HUES6 (cell line): ENCODE results near the gene PPP1R13L.
"Not testable (repeated sequence)": the region's sequence is repeated elsewhere in the genome, so short reads cannot be mapped to it uniquely, and the experiment has no call there.

Experiments
- H3K27ac ChIP-seq: 2 replicates; pipeline ENCODE4 v1.7.0; 2013; ENCODE audit warnings: low read depth, mild to moderate bottlenecking, low read length, inconsistent platforms
- H3K27me3 ChIP-seq: 2 replicates; pipeline ENCODE4 v1.6.1; 2013; ENCODE audit warnings: low read length; ENCODE audit not compliant: control insufficient read depth, insufficient read depth
- H3K36me3 ChIP-seq: 2 replicates; pipeline ENCODE4 v1.6.1; 2013; ENCODE audit warnings: low read length; ENCODE audit not compliant: control insufficient read depth, insufficient read depth
- H3K4me1 ChIP-seq: 2 replicates; pipeline ENCODE4 v1.6.1; 2013; ENCODE audit warnings: low read length; ENCODE audit not compliant: control insufficient read depth, insufficient read depth
- H3K4me3 ChIP-seq: 2 replicates; pipeline ENCODE4 v1.5.1; 2013; ENCODE audit warnings: low read depth, low read length
- H3K9ac ChIP-seq: one replicate; pipeline ENCODE4 v1.6.1; 2013; ENCODE audit warnings: mild to moderate bottlenecking, low read length
- H3K9me3 ChIP-seq: 2 replicates; pipeline ENCODE4 v1.6.1; 2013; ENCODE audit warnings: low read depth, low read length; ENCODE audit not compliant: control insufficient read depth, insufficient read depth

PPP1R13L gene

DNA sequence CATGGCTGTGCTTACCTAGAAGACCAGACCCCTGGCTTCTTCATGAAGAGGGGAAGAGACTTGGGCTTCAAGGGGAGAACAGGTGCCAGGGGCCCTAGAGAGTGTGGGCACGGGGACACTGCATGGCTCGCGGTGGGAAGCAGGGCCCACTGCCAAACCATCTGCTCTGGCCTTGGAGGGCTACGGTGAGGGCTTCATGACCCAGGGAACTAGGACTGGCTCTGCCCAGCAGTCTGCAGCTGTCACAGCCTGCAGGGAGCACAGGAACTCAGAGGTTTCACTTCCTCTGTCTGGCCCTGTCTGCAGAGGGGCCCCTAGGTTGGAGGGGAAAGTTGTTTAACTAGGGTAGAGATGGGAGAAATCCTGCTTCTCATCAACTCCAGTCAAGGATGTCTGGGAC, 14.5 kb upstream of the PPP1R13L start:
- peaks cover 53% of the 10 kb centered on the region for H3K36me3 ChIP-seq
- no peak overlapping the region for H3K4me3 ChIP-seq
- no peaks in the 10 kb centered on the region for H3K9me3 ChIP-seq
- no peak overlapping the region for H3K9ac ChIP-seq
- H3K27me3 ChIP-seq = no peaks in the 10 kb centered on the region
- no peak overlapping the region for H3K27ac ChIP-seq
- peaks cover 7% of the 10 kb centered on the region; the same call in 1 of the 2 replicates for H3K4me1 ChIP-seq

DNA sequence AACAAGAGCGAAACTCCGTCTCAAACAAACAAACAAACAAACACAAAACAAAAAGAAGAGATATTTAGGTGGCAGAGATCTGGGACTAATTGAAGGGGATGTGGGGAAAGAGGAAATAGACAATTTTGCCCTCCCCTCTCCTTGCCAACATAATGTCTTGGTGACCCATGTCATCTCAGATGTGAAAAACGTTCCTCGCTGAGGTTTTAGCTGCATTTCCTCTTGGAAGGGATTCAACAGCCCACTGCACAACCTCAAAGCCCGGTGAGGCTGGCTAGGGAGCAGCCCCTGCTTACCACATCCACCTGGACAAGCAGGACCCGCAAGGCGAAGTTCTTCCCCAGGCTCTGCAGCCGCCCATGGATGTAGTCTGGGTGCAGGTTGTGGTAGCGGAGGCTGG, 13.9 kb upstream of the PPP1R13L start:
- Histone ChIP-seq H3K36me3 (peaks cover 57% of the 10 kb centered on the region), H3K27me3 (no peaks in the 10 kb centered on the region), H3K27ac (no peak overlapping the region), H3K9me3 (no peaks in the 10 kb centered on the region), H3K4me3 (no peak overlapping the region), H3K9ac (no peak overlapping the region), H3K4me1 (peaks cover 7% of the 10 kb centered on the region; the same call in 1 of the 2 replicates)

DNA sequence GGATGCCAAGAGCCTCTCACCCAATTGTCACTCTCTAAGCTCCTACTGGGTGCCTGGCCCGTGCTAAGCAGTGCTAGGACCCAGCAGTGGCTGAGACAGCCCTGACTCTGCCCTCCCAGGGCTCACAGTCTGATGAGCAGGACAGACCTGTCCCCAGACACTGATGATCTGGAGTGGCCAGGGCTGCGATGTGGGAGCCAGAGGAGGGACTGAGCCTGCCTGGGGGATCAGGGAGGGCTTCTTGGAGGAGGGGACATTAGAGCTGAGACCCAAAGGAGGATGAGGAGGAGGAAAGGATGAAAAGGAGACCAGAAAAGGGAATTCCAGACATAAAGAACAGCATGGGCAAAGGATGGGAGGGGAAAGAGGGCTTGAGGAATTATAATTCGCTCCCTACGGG, 12.3 kb upstream of the PPP1R13L start:
- Histone ChIP-seq H3K4me3 (no peak overlapping the region), H3K9ac (no peak overlapping the region), H3K27me3 (no peaks in the 10 kb centered on the region), H3K4me1 (peaks cover 4% of the 10 kb centered on the region; the same call in 1 of the 2 replicates), H3K27ac (no peak overlapping the region), H3K9me3 (no peaks in the 10 kb centered on the region), H3K36me3 (peaks cover 73% of the 10 kb centered on the region)

DNA sequence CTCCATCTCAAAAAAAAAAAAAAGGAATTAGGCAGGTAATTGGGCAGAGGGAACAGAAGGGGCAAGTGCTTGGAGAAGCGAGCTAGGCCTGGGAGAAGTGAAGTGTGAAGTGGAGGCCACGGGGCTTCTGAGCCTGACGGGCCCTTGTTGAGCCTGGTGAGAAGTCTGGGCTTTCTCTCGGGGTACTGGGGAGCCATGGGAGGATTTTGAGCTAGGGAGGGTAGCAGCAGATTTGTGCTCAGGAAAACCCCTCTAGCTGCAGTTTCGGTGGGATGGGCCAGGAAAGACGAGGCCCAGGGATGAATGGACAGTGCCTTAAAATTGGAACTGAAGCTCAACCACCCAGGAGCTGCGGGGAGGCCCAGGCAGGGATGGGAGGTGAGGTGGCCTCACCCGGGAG, 9.6 kb upstream of the PPP1R13L start:
- H3K4me1 ChIP-seq = no peaks in the 10 kb centered on the region; the same call in 1 of the 2 replicates
- no peaks in the 10 kb centered on the region for H3K9me3 ChIP-seq
- H3K27me3 ChIP-seq = no peaks in the 10 kb centered on the region
- H3K36me3 ChIP-seq = peaks cover 73% of the 10 kb centered on the region
- H3K27ac ChIP-seq = no peak overlapping the region
- H3K9ac ChIP-seq = no peak overlapping the region
- no peak overlapping the region for H3K4me3 ChIP-seq

DNA sequence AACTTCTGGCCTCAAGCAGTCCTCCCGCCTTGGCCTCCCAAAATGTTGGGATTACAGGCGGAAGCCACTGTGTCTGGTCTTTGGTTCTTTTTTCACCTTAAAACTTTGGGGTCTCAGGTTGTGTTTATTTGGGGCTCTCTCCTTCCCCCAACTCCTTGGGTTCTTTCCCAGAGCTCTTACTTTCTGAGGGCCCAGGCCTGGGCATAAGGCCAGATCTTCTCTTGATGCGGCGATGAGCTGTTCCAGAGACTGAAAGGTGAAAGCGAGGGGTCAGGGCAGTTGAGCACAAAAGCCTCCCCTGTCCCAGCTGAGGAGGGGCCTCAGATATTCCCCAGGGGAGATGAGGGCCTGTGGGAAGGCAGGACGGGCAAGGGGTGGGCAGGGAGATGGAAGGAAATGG, 8.6 kb upstream of the PPP1R13L start:
- H3K36me3 ChIP-seq = peaks cover 73% of the 10 kb centered on the region
- H3K4me1 ChIP-seq = no peaks in the 10 kb centered on the region
- H3K27ac ChIP-seq = no peak overlapping the region

DNA sequence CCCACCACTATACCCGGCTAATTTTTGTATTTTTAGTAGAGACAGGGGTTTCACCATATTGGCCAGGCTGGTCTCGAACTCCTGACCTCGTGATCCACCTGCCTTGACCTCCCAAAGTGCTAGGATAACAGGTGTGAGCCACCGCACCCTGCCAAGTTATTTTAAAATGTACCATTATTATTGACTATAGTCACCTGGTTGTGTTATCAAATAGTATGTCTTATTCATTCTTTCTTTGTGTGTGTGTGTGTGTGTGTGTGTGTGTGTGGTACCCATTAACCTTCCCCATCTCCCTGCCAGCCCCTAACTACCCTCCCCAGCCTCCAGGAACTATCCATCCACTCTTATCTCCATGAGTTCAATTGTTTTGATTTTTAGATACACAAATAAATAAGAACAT, 5.5 kb upstream of the PPP1R13L start:
- H3K4me1 ChIP-seq, H3K4me3 ChIP-seq: not testable (repeated sequence)
- H3K36me3 ChIP-seq = peaks cover 55% of the 10 kb centered on the region

More for the DNA sequence above, 8.6 kb upstream of the PPP1R13L start:
- no peaks in the 10 kb centered on the region for H3K9me3 ChIP-seq
- no peak overlapping the region for H3K4me3 ChIP-seq
- no peak overlapping the region for H3K9ac ChIP-seq
- H3K27me3 ChIP-seq = no peaks in the 10 kb centered on the region

DNA sequence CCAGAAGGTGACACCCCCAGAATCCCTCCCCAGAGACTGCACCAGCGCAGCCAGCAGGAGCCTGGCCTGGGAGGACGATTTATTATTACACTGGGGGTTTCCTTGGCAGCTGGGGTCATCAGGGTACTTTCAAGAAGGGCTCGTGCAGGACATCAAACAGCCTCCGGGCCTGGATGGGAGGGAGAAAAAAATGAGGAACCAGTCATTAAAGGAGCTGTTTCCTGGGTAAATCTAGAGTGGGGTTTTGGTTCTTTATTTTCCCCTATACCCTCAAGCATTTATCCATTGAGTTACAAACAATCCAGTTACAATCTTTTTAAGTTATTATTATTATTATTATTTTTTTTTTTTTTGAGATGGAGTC, 4.7 kb upstream of the PPP1R13L start:
- Histone ChIP-seq H3K27me3 (no peaks in the 10 kb centered on the region), H3K27ac (no peak overlapping the region), H3K4me1 (peaks cover 4% of the 10 kb centered on the region; the same call in 1 of the 2 replicates), H3K4me3 (no peak overlapping the region), H3K9ac (no peak overlapping the region), H3K9me3 (no peaks in the 10 kb centered on the region), H3K36me3 (peaks cover 50% of the 10 kb centered on the region)

More for the DNA sequence above, 5.5 kb upstream of the PPP1R13L start:
- H3K9me3 ChIP-seq, H3K27ac ChIP-seq, H3K9ac ChIP-seq, H3K27me3 ChIP-seq: not testable (repeated sequence)

DNA sequence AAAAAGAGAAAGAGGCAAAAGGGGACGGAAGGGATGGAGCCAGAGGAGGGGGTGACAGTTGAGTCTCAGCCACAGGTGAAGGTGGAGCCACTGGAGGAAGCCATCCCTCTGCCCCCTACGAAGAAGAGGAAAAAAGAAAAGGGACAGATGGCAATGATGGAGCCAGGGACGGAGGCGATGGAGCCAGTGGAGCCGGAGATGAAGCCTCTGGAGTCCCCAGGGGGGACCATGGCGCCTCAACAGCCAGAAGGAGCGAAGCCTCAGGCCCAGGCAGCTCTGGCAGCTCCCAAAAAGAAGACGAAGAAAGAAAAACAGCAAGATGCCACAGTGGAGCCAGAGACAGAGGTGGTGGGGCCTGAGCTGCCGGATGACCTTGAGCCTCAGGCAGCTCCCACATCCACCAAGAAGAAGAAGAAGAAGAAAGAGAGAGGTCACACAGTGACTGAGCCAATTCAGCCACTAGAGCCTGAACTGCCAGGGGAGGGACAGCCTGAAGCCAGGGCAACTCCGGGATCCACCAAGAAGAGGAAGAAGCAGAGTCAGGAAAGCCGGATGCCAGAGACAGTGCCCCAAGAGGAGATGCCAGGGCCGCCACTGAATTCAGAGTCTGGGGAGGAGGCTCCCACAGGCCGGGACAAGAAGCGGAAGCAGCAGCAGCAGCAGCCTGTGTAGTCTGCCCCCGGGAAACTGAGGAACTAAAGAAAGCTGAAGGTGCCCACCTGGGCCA, 4.1 kb upstream of the PPP1R13L start:
- Histone ChIP-seq H3K36me3 (peaks cover 46% of the 10 kb centered on the region), H3K9me3 (no peaks in the 10 kb centered on the region), H3K9ac (no peak overlapping the region), H3K4me3 (no peak overlapping the region), H3K27ac (no peak overlapping the region), H3K27me3 (no peaks in the 10 kb centered on the region), H3K4me1 (peaks cover 6% of the 10 kb centered on the region)

DNA sequence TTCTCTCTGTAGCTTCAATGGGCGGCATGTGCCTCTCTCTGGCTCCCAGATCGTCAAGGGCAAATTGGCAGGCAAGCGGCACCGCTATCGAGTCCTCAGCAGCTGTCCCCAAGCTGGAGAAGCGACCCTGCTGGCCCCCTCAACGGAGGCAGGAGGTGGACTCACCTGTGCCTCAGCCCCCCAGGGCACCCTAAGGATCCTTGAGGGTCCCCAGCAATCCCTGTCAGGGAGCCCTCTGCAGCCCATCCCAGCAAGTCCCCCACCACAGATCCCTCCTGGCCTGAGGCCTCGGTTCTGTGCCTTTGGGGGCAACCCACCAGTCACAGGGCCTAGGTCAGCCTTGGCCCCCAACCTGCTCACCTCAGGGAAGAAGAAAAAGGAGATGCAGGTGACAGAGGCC, 3.3 kb upstream of the PPP1R13L start:
- Histone ChIP-seq H3K9me3 (no peaks in the 10 kb centered on the region), H3K9ac (no peak overlapping the region), H3K4me1 (peaks cover 14% of the 10 kb centered on the region), H3K36me3 (peaks cover 38% of the 10 kb centered on the region), H3K4me3 (no peak overlapping the region), H3K27me3 (no peaks in the 10 kb centered on the region), H3K27ac (no peak overlapping the region)

DNA sequence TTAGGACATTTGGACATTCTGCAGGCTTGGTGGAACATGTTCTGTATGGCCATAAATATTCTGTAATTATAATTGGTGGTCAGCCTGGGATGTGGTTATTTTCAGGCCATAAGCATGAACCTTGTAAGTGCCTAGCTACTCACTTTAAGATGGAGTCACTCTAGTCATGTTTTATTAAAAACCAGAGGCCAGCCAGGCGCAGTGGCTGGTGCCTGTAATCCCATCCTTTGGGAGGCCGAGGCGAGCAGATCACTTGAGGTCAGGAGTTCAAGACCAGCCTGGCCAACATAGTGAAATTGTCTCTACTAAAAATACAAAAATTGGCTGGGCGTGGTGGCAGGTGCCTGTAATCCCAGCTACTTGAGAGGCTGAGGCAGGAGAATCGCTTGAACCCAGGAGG, 2.7 kb upstream of the PPP1R13L start:
- not testable (repeated sequence) for H3K27me3 ChIP-seq, H3K9me3 ChIP-seq, H3K9ac ChIP-seq, H3K27ac ChIP-seq
- peaks cover 20% of the 10 kb centered on the region for H3K4me1 ChIP-seq
- H3K4me3 ChIP-seq = peak overlapping the region; percentile 94
- H3K36me3 ChIP-seq = peaks cover 32% of the 10 kb centered on the region

DNA sequence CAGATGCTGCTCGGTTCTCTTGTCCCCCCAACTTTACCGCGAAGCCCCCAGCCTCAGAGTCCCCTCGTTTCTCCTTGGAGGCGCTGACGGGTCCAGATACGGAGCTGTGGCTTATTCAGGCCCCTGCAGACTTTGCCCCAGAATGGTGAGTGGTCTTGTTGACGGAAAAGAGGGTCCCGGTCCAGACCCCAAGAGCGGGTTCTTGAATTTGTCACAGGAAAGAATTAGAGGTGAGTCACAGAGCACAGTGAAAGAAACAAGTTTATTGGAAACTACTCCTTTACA, 2.2 kb upstream of the PPP1R13L start:
- peak overlapping the region; percentile 99 for H3K9ac ChIP-seq
- peak overlapping the region; percentile 94 for H3K4me3 ChIP-seq
- peaks cover 27% of the 10 kb centered on the region for H3K36me3 ChIP-seq
- no peaks in the 10 kb centered on the region for H3K9me3 ChIP-seq
- no peaks in the 10 kb centered on the region for H3K27me3 ChIP-seq
- H3K4me1 ChIP-seq = peaks cover 20% of the 10 kb centered on the region
- H3K27ac ChIP-seq = no peak overlapping the region; the same call in 1 of the 2 replicates
